Esophagus muscularis mucosa (tissue), 2 donors: ENCODE data around the gene SSBP2.

ENCODE experiments used
- EP300 ChIP-seq: sonication (generic); formaldehyde crosslinking; IDR thresholded peaks from one replicate; pipeline ENCODE4 v1.6.1; 2017; ENCODE audit warnings: antibody characterized with exemption
- POLR2A ChIP-seq: fragments of 450-650 bp; IDR thresholded peaks from one replicate; pipeline ENCODE4 v1.6.1; 2017; ENCODE audit warnings: antibody characterized with exemption, moderate library complexity, mild to moderate bottlenecking, low read depth

DNA sequence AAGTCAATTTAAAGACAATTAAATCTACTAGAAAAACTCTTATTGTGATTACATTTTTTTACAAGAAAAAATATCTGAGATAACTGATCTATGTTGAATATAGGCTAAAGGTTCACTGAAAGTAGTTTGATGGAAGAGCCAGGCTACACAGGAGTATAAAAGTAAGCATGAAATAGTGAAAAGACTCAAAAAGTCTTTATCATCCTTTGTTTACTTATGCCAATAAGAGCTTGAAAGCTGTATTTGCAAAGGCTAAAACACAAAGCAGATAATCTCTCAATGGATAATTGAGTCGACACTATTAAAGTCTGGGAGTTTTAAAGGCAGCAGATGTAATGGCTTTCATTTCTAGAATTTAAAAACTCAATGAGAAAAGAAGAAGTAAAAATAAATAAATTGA, 42.0 kb downstream of the SSBP2 start:
- TF ChIP-seq EP300 (no peak), POLR2A (no peak)
